SHP77 (cell line): ENCODE measurements around the gene PRKCA.
"Not testable (repeated sequence)": the region's sequence is repeated elsewhere in the genome, so short reads cannot be mapped to it uniquely, and the experiment has no call there.

Experiments used
- DNase-seq, 2 experiments: peaks; one replicate each; lab custom pipeline; 2025; lab: John Stamatoyannopoulos, UW

Gene PRKCA

GRCh38 chr17:66578781-66579489 is 276.5 kb downstream of the PRKCA start:
- DNase-seq = no peak

DNA sequence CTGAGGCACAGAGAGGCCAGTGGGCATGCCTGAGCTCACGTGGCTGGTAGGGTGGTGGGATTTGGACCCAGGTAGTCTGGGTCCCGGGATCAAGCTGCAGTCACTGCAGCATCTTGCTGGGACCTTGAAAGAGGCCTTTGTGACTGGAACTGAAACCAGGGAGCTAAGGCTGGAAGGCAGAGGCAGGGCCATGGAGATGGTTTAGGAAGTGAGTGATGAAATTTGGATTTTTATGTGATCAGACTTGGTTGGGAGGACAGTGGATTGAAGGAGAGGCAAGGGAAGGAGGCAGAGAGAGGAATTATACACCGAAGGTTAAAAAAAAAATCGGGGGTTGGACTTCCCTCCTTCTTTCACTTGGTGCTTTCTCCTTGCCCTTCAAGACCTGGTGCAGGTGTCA is 277.1 kb downstream of the PRKCA start:
- DNase-seq = no peak

DNA sequence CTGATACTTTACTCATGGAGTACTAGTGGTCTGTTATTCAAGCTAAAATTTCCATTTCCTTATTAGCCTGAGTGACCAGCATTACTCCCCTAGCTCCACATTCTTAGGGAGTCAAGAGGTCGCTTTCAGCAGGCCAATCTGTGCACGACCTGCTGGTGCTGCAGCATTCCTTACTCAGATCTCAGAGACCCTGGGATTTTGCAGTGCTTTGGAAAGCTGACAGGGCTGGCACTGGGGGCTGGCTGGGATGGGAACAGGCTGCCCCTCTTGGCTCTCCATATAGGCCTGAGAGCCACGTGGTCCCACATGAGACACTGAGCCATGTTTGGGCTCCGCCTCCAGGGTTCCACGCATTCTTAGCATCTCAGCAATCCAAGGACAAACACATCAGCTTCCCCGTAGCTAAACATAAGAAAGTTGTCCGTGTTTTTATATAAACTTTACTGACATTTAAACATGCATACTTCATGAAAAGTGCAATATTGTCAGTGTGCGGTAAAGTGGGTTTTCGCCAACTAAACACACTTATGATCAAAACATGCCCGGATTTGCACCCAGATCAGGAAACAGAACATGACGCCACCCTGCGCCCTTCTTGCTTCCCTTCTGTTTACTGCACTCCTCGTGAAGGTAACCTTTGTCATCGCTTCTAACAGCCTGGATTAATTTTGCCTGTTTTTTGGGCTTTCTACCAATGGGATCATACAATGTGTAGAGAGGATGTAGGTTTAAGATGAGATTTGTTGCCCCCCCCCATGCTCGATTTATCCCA is 278.0 kb downstream of the PRKCA start:
- DNase-seq = no peak

GRCh38 chr17:66580956-66581391 is 278.6 kb downstream of the PRKCA start:
- no peak for DNase-seq

- no peak for DNase-seq
Measured at GRCh38 chr17:66582373-66583111, 280.1 kb downstream of the PRKCA start.

DNA sequence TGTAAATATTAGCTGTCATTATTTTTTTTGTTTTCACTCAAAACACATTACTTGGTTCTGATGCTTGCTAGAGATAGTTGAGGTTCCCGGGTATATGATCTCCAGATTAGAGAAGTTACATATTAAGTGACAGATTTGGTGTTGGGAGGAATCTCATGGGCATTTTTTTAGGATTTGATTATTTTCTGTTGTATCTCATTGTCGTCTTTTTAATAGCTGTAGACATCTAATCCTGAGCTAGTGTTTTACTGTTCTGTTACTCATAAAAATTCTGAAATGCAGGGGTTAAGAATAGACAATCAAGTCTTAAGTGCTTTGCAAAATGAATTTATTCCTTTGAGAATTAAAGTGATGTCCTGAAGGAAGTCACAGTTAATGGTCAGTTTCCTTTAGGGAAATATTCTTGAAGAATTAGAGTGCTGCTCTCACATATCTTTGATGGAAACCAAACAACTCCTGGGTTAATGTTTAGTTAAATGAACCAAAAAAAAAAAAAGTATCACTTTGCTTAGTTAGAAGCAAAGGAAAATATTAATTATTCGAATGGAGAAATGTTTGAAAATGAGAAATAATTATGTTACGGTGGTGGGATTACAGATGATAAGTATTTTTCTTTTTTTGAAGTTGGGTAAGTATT is 280.8 kb downstream of the PRKCA start:
- DNase-seq = no peak

- DNase-seq = no peak
Measured at GRCh38 chr17:66584927-66585326, 282.5 kb downstream of the PRKCA start.

DNA sequence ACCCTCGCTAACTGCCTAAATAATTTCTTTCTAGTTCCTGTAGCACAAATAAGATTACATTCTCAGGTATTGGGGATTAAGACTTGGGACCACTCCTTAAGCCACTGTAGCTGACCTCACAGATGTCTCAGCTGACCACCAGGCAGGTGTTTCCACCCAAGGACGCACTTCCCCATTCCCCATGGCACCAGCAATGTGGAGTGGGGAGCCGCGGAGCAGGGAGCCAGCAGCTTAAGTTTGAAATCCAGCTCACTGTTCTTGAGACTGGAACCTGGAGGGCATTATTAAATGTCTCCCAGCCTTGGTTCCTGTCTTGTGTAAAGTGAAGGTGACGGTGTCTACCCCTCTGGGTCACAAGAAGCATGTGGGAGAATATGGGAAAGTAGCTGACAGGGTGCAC is 283.1 kb downstream of the PRKCA start:
- no peak for DNase-seq

DNA sequence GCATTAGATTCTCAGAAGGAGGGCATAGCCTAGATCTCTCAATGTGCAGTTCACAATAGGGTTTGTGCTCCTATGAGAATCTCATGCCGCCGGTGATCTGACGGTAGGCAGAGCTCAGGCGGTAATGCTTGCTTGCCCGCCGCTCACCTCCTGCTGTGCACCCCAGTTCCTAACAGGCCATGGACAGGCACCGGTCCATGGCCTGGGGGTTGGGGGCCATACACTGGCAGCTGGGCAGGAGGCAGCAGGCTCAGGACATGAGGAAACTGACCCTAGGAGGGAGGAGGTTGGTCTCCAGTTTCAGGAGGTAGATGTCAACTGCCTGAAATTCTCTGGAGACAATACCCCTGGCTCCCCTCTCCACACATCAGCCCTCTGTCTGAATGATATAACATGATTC is 287.5 kb downstream of the PRKCA start:
- no peak for DNase-seq

DNA sequence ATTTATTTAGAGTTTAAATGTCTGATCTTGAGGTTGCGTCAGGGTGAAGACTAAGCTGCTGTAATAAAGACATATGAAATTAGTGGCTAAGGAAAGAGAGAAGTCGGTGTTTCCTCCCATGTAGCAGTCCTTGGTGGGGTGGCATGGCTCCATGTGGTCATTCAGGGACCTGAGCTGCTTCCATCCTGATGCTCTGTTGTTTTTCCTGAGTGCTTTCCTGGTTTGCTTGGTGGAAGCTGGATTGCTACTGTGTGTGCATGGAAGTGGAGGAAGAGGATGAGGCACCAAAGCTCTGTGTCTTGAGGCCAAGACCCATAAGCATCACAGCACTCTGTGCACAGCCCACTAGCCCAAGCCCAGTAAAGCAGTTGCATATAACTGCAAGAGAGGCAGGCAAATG is 290.7 kb downstream of the PRKCA start:
- DNase-seq = no peak

DNA sequence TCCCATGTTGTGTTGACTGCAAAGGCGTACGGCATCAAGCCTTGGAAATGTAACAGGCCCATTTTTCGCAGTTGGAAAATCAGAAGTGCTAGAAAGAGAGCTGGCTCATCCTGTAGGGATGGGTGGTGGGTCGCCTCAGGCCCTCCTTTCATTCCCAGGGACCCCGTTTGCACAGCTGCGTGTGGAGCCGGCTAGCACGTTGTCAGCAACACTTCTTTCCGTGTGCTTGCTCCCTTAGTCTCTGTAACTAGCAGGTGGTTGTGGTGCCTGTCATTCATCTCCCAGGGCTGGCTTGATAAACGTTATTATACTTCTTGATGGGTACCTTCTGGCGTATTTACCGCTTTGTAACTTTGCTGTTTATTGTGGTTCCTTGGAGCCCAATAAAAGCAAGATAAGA is 293.5 kb downstream of the PRKCA start:
- DNase-seq = no peak

DNA sequence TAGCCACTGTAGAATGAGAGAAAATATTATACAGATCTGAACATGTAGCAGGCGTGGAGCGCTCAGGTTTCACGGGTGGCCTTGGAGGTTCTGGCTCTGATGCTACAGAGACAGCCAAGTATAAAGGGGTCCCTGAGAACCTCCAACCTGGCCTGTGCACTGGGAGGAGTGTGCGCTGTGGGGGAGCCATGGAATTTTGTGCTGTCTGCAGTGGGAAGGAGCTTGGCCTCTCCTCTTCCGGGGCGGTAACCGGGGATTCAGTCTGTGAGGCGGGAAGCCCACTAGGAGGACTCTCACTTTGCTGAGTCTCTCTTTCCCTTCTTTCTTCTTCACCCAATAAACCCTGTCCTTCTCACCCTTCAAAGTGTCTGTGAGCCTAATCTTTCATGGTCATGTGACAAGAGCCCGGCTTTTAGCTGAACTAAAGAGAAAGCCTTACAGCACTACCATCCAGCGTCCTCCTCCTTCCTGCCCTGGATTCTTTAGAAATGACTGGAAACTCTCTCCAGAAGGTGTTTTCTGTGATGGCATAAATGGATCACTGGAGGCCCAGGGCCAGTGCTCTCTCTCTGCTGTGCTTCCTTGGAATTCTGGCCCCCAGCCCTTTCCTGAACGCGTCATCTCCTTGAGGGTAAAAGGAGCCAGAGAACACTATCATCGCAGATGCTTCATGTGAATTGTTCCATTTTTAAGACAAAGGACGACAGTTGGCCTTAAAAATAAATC is 300.4 kb downstream of the PRKCA start:
- DNase-seq = no peak

DNA sequence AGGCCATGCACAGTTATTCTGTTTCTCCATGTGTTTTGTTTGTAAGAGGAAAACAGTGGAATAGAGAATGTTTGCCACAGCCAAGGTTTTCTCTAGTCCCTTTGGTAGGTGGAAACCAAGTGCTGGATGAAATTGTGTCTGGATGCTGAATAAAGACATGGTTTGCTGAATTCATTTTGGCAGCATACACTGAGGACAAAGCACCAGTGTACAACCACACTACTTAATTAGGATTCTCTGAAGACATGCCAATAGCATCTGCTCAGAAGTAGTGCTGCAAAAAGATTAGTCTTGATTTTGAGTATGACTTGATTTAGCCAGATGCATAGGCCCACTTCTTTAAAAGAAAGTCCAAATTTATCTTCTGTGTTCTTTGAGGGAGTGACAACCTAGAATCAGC is 302.0 kb downstream of the PRKCA start:
- DNase-seq = no peak

- DNase-seq = no peak
Measured at GRCh38 chr17:66605541-66605940, 303.1 kb downstream of the PRKCA start.

DNA sequence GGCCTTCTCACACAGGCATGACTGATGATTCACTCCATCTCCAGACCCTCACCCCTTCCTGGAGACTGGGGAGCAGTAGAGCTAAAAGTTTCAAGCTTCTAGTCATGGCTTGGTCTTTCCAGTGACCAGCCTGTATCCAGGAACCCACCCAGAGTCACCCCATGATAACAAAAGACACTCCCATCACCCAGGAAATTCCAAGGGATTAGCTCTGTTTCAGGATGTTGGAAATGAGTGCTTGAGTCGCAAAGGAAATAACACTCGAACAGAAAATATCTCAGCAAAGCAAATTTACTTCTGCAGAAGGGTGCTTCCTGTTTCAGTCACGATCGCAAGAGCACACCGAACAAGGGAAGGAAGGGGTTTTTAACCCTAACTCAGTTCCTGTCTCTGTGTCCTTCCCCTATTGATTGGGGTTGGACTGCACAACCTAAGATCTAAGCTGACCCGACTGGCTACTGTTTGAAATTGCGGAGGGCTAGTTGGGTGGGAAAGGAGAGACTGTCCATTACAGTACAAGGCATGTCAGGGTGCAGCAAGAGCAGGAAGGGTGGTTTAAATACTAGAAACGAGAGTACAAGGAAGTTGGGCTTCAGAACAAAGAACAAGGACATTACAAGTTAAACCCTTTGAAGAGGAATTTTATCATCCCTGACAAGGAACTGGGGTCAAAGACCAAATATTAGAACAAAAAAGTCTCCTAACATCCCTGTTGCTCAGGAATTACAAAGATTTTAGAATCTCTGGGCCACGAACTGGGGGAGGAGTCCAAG is 308.1 kb downstream of the PRKCA start:
- no peak for DNase-seq

DNA sequence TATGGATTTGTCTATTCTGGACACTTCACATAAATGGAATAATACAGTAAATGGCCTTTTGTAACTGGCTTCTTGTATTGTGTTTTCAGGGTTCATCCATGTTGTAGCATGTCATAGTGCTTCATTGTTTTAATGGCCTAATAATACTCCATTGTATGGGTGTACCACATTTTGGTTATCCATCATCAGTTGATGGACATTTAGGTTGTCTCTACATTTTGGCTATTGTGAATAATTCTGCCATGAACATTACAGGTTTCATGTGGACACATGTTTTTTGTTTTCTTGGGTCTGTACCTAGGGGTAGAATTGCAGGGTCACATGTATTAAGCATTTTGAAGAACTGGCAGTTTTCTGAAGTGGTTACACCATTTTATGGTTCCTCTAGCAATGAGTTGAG is 309.0 kb downstream of the PRKCA start:
- no peak for DNase-seq

- no peak for DNase-seq
Measured at GRCh38 chr17:66612993-66613392, 310.6 kb downstream of the PRKCA start.

DNA sequence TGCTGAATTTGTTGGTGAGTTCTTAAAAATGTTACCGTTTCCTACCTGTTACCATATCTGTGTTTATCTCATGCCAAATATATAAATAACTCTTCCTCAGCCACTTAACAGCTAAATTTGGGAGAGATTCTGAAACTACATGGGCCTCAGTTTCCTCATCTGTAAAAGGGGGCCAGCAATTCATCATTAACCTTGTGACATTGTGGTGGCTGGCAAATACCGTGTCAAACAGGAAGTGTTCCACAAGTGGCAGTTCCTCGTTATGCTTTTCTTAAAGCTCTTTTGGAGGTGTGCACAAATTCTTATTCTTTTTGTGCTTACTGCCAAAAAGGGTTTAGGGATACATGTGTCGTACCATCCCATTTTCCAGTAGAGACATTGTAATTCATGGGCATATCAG is 312.1 kb downstream of the PRKCA start:
- no peak for DNase-seq

- DNase-seq = no peak
Measured at GRCh38 chr17:66619206-66619605, 316.8 kb downstream of the PRKCA start.

GRCh38 chr17:66620528-66620927 is 318.1 kb downstream of the PRKCA start:
- no peak for DNase-seq

DNA sequence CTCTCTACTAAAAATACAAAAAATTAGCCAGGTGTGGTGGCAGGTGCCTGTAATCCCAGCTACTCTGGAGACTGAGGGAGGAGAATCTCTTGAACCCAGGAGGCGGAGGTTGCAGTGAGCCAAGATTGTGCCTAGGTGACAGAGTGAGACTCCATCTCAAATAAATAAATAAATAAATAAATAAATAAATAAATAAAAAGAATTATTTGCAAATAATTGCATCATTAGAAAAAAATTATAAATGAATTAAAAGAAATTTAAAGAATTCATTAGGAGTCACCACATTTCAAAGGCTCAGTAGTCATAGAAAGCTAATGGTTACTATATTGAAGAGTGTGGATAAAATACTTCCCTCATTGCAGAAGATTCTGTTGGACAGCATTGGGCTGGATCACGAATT is 322.2 kb downstream of the PRKCA start:
- not testable (repeated sequence) for DNase-seq
